IPS-NIHi7 (cell line): ENCODE measurements around the gene OSBPL8.

ENCODE experiments used
- DNase-seq: peaks from one replicate; pipeline ENCODE4 v3.0.0; 2012; ENCODE audit warnings: mixed read lengths; ENCODE audit errors: extremely low spot score

OSBPL8 gene, protein sequence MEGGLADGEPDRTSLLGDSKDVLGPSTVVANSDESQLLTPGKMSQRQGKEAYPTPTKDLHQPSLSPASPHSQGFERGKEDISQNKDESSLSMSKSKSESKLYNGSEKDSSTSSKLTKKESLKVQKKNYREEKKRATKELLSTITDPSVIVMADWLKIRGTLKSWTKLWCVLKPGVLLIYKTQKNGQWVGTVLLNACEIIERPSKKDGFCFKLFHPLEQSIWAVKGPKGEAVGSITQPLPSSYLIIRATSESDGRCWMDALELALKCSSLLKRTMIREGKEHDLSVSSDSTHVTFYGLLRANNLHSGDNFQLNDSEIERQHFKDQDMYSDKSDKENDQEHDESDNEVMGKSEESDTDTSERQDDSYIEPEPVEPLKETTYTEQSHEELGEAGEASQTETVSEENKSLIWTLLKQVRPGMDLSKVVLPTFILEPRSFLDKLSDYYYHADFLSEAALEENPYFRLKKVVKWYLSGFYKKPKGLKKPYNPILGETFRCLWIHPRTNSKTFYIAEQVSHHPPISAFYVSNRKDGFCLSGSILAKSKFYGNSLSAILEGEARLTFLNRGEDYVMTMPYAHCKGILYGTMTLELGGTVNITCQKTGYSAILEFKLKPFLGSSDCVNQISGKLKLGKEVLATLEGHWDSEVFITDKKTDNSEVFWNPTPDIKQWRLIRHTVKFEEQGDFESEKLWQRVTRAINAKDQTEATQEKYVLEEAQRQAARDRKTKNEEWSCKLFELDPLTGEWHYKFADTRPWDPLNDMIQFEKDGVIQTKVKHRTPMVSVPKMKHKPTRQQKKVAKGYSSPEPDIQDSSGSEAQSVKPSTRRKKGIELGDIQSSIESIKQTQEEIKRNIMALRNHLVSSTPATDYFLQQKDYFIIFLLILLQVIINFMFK

DNA sequence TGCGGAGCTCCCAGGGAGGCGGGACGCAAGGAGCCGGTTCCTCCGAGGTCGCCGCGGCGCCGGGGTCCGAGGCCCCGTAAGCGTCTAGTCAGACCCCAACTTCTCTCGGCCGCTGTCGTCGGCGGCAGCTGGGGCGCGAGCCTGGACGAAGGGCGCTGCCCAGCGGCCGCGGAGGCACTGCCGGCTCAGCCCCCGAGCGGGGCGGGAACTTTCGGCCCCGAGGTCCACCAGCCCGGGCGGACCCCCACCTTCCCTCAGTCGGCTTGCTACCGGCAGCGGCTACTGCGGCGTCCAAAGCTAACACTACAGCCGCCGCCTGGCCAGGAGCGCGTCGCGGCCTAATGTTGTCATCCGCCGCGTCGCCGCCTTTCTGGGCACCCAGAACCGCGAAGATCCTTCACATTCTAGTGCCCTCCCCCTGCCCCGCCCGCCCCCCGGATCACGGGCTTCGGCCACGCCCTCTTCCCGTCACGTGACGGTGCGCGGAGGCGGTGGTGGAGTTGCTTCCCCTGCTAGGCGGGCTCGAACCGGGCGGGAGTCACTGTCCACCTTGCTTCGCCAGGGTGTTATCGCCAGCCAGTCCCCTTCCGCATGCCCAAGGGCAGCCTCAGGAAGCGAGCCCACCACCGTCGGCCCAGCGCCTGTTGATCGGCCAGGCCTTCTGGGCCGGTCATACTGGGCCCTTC lies at the start of gene OSBPL8:
Gene OSBPL8, minus strand, starts transcription at position 372 of the 686 bp plus-strand sequence. CDS start 72,220 bp downstream, outside the sequence.
- peak; percentile 94 for DNase-seq

GRCh38 chr12:76608070-76608469 lies 48.5 kb upstream of the OSBPL8 start:
- DNase-seq, result no peak

- no peak for DNase-seq
Observed at GRCh38 chr12:76595056-76595455, 35.5 kb upstream of the OSBPL8 start.

- DNase-seq, result no peak
Observed at GRCh38 chr12:76591476-76591875, 31.9 kb upstream of the OSBPL8 start.

DNA sequence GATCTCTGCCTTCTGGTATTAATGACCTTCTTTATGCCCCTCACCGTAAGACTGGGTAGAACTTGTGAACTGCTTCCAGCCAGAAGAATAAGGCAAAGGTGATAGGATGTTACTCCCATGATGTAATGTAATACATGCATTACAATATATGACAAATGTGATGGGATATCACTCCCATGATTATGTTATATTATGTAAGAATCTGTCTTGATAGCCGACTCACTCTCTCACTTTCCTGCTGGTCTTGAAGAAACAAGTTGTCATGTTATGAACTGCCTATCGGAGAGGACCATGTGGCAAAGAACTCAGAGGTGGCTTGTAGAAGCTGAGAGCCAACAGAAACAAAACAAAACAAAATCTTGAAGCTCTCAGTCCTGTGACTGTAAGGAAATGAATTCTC lies 30.6 kb upstream of the OSBPL8 start:
- DNase-seq, result no peak

GRCh38 chr12:76588881-76589565 lies 29.5 kb upstream of the OSBPL8 start:
- DNase-seq, result no peak

- no peak for DNase-seq
Observed at GRCh38 chr12:76587428-76588178, 28.0 kb upstream of the OSBPL8 start.

DNA sequence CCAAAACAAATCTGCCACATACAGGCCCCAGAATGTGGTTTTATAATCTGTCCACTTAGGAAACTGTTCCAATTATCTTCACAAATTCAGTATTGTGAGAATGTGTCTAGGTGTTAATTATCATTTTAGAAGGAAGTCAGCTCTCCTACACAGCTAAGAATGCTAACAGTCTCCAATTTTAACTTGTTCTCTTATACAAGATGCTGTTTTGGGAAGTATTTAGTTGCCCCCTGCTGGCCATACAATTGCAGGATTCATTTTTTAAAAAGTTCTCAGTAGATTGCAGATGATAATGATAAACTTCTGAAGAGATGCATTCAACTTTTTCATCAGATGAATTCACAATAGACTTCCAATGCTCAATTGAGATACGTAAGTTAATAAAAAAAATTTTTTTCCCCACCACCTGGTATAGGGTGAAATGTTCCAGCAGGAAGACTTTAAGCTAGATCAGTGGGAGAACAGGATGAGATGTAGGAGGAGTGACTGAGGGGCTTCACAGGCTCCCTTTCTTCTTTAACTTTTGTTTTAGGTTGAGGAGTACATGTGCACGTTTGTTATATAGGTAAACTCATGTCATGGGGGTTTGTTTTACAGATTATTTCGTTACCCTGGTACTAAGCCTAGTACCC lies 27.3 kb upstream of the OSBPL8 start:
- no peak for DNase-seq

DNA sequence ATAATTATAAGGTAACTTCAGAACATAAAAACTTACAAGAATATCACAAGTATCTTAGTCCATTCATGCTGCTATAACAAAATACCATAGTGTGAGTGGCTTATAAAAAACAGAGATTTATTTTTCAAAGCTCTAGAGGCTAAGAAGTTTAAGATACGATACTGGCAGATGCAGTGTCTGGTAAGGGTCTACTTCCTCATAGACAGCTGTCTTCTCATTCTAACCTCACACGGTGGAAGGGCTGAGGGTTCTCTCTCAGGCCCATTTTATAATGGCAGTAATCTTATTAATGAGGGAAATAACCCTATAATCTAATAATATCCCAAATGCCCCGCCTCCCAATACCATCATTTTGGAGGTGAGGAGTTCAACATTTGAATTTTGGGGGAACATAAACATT lies 23.7 kb upstream of the OSBPL8 start:
- no peak for DNase-seq

GRCh38 chr12:76573840-76574373 lies 14.3 kb upstream of the OSBPL8 start:
- no peak for DNase-seq

GRCh38 chr12:76571256-76571655 lies 11.7 kb upstream of the OSBPL8 start:
- no peak for DNase-seq

DNA sequence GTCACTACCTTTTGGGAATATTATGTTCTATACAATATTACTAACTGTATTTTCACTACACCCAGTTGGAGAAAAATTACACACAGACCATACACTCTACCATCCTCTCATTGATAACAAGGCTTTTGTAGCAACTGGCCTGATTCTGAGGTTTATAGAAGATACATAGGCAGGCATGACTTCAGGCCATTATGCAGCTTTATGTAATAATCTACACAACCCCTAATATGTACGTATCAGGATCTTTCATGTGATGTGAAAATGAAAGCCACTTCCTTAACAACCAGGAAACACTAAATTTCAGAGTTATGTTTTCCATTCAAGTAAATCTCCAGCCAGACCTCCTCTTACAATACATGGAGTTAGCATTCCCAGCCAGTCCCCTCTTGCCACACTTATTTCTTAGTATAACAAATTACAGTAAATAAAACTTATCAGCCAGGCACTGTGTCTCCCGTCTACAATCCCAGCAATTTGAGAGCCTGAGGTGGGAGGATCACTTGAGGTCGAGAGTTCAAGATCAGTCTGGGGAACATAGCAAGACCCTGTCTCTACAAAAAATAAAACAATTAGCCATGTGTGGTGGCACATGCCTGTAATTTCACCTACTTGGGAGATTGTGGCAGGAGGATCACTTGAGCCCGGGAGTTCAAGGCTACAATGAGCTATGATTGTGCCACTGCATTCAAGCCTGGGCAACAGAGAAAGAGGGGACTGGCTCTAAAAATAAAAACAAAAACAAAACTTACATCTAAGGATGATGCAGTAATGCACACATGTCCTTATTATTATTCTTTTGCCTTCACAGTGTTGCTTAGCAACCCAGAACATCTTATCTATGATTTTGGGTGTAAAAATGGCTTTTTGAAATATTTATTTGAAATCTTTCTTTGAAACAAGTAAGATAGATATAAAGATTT lies 10.4 kb upstream of the OSBPL8 start:
- DNase-seq, result no peak

- no peak for DNase-seq
Observed at GRCh38 chr12:76568888-76569551, 9.4 kb upstream of the OSBPL8 start.

GRCh38 chr12:76568130-76568529 lies 8.6 kb upstream of the OSBPL8 start:
- DNase-seq, result no peak

DNA sequence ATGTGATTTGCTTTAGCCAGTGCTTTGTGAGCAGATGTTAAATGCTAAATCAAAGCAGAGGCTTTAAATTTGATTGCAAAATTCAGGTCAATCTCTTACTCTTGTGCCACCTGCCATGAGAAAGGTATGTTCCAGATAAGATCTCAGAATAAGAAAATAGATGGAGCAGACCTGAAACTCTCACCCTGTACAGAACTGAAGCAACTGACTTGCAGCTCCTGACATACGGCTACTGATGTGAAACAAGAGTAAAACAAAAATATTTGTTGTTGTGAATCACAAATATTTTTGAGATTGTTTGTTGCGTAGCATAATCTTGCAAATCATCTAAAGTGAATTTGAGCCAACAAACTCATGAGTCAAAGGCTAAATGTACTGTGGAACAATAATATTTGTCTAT lies 3.5 kb upstream of the OSBPL8 start:
- DNase-seq, result no peak

DNA sequence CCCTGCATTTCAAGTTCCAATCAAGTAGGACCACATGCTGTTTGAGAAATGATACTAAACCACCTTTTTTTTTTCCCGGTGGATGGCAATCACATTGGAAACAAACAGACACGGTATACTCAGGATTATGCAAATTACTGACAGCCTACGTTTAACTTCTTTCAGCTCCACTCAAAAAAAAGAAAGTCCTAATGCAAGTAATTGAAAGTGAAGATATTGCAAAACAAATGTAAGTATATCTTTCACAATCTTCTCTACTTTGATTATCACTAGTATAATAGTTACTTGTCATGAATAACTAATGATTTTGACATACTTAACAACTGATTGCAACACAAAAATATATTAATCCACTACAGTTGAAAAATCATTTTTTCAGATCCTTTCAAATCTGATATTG lies 2.6 kb upstream of the OSBPL8 start:
- no peak for DNase-seq

GRCh38 chr12:76560086-76560491 lies 518 bp upstream of the OSBPL8 start:
- no peak for DNase-seq

DNA sequence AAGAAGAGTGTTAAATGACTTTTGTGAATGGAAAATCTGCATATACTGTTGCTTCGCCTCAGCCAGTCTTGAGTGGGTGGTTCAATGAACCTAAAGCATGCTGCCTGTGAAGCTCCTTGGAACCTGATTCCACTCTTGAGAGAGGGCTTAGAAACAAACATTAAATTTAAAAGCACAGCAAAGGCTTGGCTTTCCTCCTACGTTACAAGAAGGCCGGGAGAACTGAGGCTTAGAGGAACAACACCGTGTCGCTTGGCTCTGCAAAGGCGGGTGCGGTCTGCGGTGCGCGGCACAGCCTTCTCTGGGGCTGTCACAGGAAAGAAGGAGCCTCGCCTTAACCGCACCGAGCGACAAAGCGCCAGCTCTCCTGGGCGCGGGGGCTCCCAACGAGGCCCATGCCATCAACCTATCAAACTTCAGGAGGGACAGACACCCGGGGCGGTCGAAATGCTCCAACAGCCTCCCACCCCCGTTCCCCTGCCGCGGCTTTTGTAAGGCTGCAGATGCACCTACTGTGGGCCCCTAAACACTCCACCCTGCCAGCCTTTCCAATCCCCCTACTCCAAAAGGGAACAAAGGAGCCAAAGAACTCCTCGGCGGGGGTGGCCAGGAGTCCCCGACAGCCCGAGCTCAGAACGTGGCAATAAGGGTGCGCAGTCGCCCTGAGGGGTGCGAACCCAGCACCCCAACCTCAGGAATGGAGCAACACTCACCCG lies 729 bp downstream of the OSBPL8 start:
- DNase-seq, result peak; percentile 57
